ENCODE data around the gene ELOVL3.

Gene ELOVL3

GRCh38 chr10:102219370-102219769 lies 6.7 kb upstream of the ELOVL3 start:
- Histone ChIP-seq H4K20me1 (ENCODE audit: insufficient read depth, low read length) (no peaks in the 10 kb centered on the region), H3K9me3 (ENCODE audit: low read length) (no peaks in the 10 kb centered on the region), H3F3A (ENCODE audit: insufficient read depth, low read length) (no peaks in the 10 kb centered on the region), H2AFZ (ENCODE audit: low read length) (no peak overlapping the region), H3K4me3 (ENCODE audit: low read depth, low read length, poor library complexity, severe bottlenecking) (no peak overlapping the region), H3K4me1 (ENCODE audit: insufficient read depth, low read length, severe bottlenecking) (no peaks in the 10 kb centered on the region), H3K9me2 (ENCODE audit: low read depth, low read length) (no peaks in the 10 kb centered on the region), H3K27ac (ENCODE audit: low read depth, low read length, poor library complexity, severe bottlenecking) (no peak overlapping the region), H3K9ac (ENCODE audit: low read length) (no peak overlapping the region), H3K27me3 (ENCODE audit: insufficient read depth, low read length) (no peaks in the 10 kb centered on the region), H3K79me2 (ENCODE audit: insufficient read depth, low read length) (no peaks in the 10 kb centered on the region), H3K4me2 (ENCODE audit: low read length) (no peak overlapping the region), H3K36me3 (ENCODE audit: insufficient read depth, low read length) (no peaks in the 10 kb centered on the region)
- TF ChIP-seq CTCF (IDR thresholded peaks at IDR 0.05; ENCODE audit: low read length): no peak
- no peak for TF ChIP-seq EZH2 (IDR thresholded peaks at IDR 0.05; ENCODE audit: borderline replicate concordance, low read length)

DNA sequence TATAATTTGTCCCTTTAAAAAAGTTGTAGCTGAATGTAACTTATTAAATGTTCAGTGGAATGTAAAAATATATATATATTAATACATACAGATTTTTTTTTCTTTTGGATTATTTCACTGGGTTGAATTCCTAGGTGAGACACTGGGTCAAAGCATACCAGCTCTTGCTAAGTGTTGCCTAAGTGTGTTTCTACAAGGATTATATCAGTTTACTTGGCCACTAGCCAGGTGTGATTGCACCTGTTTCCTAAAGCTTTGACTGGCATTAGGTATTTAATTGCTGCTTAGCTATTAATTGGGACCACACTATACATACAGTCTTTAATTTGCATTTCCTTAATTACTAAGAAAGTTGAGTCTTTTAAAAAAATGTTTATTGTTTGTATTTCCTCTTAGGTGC lies 5.5 kb upstream of the ELOVL3 start:
- Histone ChIP-seq H3K79me2 (ENCODE audit: insufficient read depth, low read length) (no peaks in the 10 kb centered on the region), H3K4me2 (ENCODE audit: low read length) (no peak overlapping the region), H3K27me3 (ENCODE audit: insufficient read depth, low read length) (no peaks in the 10 kb centered on the region), H3K9me2 (ENCODE audit: low read depth, low read length) (no peaks in the 10 kb centered on the region), H3K27ac (ENCODE audit: low read depth, low read length, poor library complexity, severe bottlenecking) (no peak overlapping the region), H3K9me3 (ENCODE audit: low read length) (no peaks in the 10 kb centered on the region), H3K9ac (ENCODE audit: low read length) (no peak overlapping the region), H3K36me3 (ENCODE audit: insufficient read depth, low read length) (no peaks in the 10 kb centered on the region), H3K4me1 (ENCODE audit: insufficient read depth, low read length, severe bottlenecking) (no peaks in the 10 kb centered on the region), H2AFZ (ENCODE audit: low read length) (no peak overlapping the region), H3K4me3 (ENCODE audit: low read depth, low read length, poor library complexity, severe bottlenecking) (no peak overlapping the region), H3F3A (ENCODE audit: insufficient read depth, low read length) (no peaks in the 10 kb centered on the region), H4K20me1 (ENCODE audit: insufficient read depth, low read length) (no peaks in the 10 kb centered on the region)
- no peak for TF ChIP-seq EZH2 (IDR thresholded peaks at IDR 0.05; ENCODE audit: borderline replicate concordance, low read length)
- no peak for TF ChIP-seq CTCF (IDR thresholded peaks at IDR 0.05; ENCODE audit: low read length)

DNA sequence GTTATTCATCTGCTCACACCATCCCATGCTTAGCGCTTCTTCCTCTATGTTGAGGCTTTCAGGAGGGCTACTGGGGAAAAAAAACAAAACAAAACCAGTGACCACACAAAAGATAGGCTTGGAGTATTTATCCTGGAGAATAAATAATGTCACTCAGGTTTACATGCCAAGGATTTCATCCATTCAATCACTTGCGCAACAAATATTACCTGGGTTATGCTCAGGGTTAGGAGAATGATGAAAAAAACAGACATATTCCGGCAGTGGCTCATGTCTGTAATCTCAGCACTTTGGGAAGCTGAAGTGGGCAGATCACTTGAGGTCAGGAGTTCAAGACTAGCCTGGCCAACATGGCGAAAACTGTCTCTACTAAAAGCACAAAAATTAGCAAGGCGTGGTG lies 3.3 kb upstream of the ELOVL3 start:
- H3K4me2 ChIP-seq (ENCODE audit: low read length): no peak overlapping the region

More for the DNA sequence above, 3.3 kb upstream of the ELOVL3 start:
- Histone ChIP-seq H3K4me3 (ENCODE audit: low read depth, low read length, poor library complexity, severe bottlenecking) (no peak overlapping the region), H2AFZ (ENCODE audit: low read length) (no peak overlapping the region), H3K9me3 (ENCODE audit: low read length) (no peaks in the 10 kb centered on the region), H3K9ac (ENCODE audit: low read length) (no peak overlapping the region), H3K79me2 (ENCODE audit: insufficient read depth, low read length) (no peaks in the 10 kb centered on the region), H3K9me2 (ENCODE audit: low read depth, low read length) (no peaks in the 10 kb centered on the region), H3K27me3 (ENCODE audit: insufficient read depth, low read length) (no peaks in the 10 kb centered on the region), H3K4me1 (ENCODE audit: insufficient read depth, low read length, severe bottlenecking) (peaks cover 5% of the 10 kb centered on the region), H3K27ac (ENCODE audit: low read depth, low read length, poor library complexity, severe bottlenecking) (no peak overlapping the region), H3K36me3 (ENCODE audit: insufficient read depth, low read length) (no peaks in the 10 kb centered on the region), H4K20me1 (ENCODE audit: insufficient read depth, low read length) (no peaks in the 10 kb centered on the region), H3F3A (ENCODE audit: insufficient read depth, low read length) (no peaks in the 10 kb centered on the region)
- TF ChIP-seq CTCF (IDR thresholded peaks at IDR 0.05; ENCODE audit: low read length) (no peak), EZH2 (IDR thresholded peaks at IDR 0.05; ENCODE audit: borderline replicate concordance, low read length) (no peak)
